Cardiac fibroblast (primary cell): Measurements from ENCODE around the gene GLT8D1.

Experiments used
- DNase-seq, 2 donors: peaks; one replicate each; pipeline versions ENCODE4 v3.0.0 to v3.0.0-alpha.2; 2010; ENCODE audit warnings: low read depth in 2 of 2
- H3K4me3 ChIP-seq, 2 donors: replicated peaks in 1 of 2; 1 replicate in 1 of 2; 2 replicates in 1 of 2; pipeline ENCODE4 v1.5.1; 2011; ENCODE audit warnings: low read depth in 2 of 2, low read length in 2 of 2, mild to moderate bottlenecking in 2 of 2, moderate library complexity in 1 of 2
- TF ChIP-seq, protein P1 (sequence below): IDR thresholded peaks from one replicate; pipeline ENCODE4 v1.5.1; 2011; ENCODE audit warnings: low read depth, mild to moderate bottlenecking, low read length, inconsistent platforms

Gene GLT8D1

DNA sequence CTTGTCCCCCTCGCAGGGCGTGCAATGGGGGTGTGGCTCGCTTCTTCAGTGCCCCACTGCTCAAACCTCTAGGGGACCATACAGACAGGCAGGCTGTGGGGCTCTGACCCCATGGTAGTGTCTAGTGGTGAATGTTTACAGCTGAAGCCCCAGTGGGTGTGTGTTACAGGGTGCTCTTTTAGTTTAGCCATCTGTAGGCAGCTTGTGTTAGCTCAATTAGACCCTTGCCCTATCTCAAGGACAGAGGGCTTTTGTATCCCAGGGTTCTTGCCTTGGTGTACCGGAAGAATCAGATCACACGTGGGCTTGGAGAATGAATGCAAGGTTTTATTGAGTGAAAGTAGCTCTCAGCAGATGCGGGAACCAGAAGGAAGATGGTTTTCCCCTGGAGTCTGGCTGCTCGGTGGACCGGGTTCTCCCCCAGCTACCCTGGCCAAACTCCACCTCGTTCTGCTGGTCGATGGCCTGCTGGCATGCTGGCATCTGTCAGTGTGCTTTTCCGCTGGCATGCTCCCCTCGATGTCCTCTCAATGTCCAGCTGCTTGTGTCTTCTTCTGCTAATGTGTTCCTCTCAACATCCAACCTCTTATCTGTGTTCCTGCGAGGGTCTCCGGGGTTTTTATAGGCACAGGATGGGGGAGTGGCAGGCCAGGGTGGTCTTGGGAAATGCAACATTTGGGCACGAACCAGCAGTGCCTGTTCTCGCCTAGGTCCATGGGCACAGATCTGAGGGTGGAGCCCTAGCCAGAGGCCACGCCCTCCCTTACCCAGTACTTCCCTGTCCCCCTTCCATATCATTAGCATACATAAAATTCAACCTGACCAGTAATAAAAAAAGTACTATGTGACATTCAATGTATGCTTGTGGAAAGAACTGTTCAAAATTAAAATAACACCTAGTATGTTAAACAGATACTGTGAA, 7.0 kb upstream of the GLT8D1 start:
- H3K4me3 ChIP-seq, result no peak overlapping the region
- TF ChIP-seq, protein P1, sequence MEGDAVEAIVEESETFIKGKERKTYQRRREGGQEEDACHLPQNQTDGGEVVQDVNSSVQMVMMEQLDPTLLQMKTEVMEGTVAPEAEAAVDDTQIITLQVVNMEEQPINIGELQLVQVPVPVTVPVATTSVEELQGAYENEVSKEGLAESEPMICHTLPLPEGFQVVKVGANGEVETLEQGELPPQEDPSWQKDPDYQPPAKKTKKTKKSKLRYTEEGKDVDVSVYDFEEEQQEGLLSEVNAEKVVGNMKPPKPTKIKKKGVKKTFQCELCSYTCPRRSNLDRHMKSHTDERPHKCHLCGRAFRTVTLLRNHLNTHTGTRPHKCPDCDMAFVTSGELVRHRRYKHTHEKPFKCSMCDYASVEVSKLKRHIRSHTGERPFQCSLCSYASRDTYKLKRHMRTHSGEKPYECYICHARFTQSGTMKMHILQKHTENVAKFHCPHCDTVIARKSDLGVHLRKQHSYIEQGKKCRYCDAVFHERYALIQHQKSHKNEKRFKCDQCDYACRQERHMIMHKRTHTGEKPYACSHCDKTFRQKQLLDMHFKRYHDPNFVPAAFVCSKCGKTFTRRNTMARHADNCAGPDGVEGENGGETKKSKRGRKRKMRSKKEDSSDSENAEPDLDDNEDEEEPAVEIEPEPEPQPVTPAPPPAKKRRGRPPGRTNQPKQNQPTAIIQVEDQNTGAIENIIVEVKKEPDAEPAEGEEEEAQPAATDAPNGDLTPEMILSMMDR, result no peak

DNA sequence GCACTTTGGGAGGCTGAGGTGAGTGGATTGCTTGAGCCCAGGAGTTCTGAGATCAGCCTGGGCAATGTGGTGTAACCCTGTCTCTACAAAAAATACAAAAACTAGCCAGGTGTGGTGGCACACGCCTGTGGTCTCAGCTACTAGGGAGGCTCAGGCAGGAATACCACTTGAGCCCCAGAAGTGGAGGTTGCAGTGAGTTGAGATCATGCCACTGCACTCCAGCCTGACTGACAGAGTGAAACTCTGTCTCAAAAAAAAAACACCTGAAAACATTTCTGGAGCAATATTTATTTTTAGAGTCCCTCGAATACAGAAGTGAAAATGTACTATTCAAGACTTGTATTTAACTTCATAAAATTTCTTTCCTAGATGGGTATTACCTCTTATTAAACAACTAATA, 4.9 kb upstream of the GLT8D1 start:
- H3K4me3 ChIP-seq, result no peak overlapping the region
- no peak for DNase-seq
- TF ChIP-seq, protein P1, result no peak

More for the DNA sequence above, 7.0 kb upstream of the GLT8D1 start:
- no peak for DNase-seq

DNA sequence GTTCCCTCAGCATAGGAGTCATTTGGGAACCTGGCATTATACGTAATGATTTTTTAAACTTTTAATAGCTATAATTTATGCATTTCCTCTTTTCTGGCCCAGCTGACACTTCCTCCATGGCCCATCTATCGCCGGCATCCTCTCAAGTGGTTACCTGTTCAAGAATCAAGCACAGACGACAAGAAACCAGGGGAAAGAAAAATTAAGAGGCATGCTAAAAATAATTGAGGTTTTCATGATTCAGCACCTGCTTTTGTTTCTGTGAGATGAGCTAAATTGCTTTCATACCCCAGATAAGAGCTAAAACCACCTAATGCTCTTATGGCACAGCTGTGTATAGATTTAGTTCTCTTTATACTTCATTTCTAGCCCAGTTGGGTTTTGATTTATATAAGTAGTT, 2.0 kb upstream of the GLT8D1 start:
- H3K4me3 ChIP-seq, result peak overlapping the region in 1 of 2 donors; percentile 97
- DNase-seq, result no peak
- TF ChIP-seq, protein P1, result no peak

DNA sequence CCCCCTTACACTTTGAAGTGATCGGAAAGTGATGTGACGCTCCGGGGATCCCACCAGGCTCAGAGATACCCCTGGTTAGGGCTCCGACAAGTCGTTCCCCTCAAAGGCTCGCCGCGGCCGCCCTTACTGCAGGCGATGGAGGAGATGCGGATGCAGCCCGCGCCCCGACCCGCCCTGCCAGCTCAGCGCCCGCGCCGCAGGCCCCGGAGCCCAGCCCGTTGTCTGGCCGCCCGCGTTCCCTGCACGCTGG, 228 bp downstream of the GLT8D1 start:
- TF ChIP-seq, protein P1, result no peak
- peak overlapping the region; percentile 85 to 97 for H3K4me3 ChIP-seq
- no peak for DNase-seq

DNA sequence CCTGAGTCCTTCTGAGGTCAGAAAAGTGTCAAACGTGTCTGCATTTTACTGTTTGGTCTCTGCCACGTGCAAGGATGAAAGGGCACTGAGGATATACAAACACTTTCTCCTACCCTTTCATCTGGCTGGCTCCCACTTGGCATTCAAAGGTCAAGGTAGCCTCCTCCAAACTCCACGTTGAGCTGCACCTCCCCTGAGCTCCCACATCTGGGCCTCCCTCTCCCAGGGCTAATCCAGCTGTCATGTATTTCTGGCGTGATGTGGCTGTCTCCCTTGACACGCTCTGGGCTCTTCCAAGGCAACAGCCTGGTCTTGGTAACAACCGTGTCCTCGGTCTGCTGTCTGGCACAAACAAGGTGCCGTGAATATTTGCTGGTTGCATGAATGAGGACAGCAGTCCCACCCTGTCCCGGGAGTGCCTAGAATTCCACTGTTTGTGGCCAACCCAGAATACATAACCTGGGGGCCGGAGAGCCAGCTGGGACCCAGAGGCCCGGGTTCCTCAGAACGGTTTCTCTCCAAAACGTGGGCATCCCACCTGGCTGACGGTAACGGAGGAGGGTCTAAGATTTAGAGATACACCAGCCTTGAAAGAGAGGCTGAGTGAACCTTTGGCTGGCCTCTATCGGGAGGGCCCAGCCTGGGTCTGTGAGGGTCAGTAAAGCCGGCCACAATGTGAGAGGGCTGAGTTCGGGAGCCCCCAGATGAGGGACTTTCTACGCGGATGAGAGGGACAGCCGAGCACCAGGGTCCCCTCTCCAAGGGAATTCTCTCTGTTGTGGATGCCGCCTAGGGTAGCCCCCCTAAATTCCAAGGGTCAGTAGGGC, 767 bp downstream of the GLT8D1 start:
- H3K4me3 ChIP-seq, result peak overlapping the region; percentile 85 to 97
- TF ChIP-seq, protein P1, result no peak
- DNase-seq, result peak; percentile 26 to 37

DNA sequence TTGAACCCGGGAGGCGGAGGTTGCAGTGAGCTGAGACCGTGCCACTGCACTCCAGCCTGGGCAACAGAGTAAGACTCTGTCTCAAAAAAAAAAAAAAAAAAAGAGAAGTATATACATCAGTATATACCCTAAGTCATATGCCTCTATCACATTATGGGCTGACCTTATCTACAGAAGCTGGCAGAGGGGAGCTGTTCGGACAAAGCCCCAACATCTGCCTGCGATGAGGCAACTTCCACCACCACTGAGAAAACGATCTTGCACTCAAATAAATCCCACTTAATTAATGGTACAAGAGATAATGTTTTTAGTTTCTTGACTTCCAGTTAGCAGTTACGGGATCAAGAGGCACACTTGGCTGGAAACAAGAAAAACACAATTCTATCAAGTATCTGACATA, 2.2 kb downstream of the GLT8D1 start:
- H3K4me3 ChIP-seq, result no peak overlapping the region
- no peak for DNase-seq

More for the DNA sequence above, 2.2 kb downstream of the GLT8D1 start:
- TF ChIP-seq, protein P1, result no peak
